C4-2B (cell line): ENCODE results near the gene SULT2B1.

ENCODE experiments used
- CTCF ChIP-seq: fragments of 450-650 bp; conservative IDR thresholded peaks from 2 replicates; pipeline ENCODE4 v1.5.1; 2017; ENCODE audit warnings: mild to moderate bottlenecking
- ZFX ChIP-seq: fragments of 450-650 bp; IDR thresholded peaks from 2 replicates; pipeline ENCODE4 v1.6.1; 2017

GRCh38 chr19:48642862-48643261 is 90.9 kb downstream of the SULT2B1 start:
- no peak for TF ChIP-seq CTCF
- TF ChIP-seq ZFX: no peak
